GM18870 (cell line): ENCODE results near the gene SASH1.
A peak's percentile ranks its signal among the peaks of the same experiment; 100 is the strongest.

Source experiments
- ATAC-seq: cut with Tn5 transposase; IDR thresholded peaks from one replicate; pipeline ENCODE4 v1.9.1; 2021; ENCODE audit warnings: moderate library complexity; ENCODE audit not compliant: unreplicated experiment

The SASH1 gene

DNA sequence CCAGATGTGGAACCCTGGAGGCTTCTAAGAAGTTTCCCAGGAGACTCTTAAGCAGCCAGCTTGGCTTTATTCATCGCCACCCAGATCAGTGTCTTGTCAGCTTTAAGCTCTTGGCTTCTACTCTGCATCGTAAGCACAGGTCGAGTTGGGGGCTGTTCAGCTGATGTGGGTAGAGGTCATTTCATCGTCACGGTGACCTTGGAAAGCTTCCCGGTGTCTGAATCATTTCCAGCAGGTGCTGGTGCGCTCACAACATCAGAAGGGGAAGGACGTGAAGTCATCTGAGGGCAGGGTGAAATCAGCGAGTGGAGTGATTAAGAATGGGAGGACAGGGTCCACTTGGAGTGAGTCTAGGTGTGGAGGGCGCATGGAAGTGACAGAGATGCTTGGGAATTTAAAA is 112.6 kb downstream of the SASH1 start:
- no peak for ATAC-seq

DNA sequence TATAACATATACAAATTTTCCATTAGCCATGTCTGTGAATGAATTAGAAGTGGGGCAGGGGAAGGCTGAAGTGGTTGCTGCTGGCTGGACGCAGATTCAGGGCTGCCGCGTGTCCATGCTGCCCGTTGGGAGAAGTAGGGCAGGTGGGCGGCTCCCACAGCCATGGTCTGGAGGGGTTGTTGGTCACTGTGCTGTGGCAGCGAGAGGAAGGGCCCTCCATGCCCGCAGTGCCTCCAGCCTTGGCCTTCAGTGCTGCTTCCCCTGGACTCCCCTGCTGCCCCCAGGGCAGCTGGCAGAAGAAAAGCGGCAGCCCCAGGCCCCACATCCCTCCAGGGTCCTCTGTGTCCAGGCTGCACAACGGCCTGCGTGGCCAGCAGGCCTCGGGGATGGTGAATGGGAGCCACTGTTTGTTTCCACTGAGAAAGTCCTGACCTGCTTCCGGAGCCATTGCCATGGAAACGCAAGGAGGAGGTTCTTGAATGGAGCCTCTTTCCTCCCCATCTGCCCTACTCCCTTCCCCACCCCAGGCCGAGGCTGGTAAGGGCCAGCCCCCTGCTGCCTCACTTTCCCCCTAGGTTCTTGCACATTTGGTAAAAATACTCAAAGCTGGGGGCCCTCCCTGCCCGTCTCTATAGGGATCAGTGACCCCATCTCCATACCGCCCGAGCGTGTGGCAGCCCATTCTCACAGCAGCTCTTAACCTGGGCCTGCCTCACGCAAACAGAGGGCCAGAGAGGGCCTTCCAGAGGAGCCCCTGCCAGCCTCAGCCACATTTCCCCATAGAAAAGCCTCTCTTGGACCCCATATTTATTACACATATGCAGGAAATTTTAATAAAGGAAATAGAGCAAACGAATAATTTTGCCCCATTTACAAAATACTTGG is 113.3 kb downstream of the SASH1 start:
- ATAC-seq: no peak

DNA sequence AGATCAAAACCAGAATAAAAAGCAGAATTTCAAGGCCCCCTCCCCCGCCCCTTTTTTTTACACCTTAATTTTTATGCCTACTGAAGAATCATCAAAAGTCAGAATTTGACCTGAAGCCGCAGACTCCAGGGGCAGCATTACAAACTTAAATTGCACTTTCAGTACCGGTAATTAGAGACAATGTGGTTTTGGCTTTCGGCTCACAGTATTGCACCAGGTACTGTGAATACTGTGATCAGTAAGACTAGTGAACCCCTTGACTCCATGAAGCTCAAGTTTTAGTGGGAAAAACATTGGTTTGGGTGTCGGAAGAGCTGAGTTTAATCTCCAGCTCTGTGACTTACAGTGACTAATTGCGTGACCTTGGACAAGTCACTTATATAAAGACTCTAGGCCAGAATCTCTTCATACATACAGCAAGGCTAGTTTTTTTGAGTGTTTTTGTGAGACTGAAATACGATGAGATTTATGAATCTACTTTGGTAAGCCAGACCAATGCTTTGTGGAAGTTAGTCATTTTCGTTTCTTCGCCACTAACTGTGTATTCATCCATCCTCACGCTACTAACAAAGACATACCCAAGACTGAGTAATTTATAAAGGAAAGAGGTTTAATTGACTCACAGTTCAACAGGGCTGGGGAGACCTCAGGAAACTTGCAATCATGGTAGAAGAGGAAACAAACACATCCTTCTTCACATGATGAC is 114.7 kb downstream of the SASH1 start:
- ATAC-seq: no peak

DNA sequence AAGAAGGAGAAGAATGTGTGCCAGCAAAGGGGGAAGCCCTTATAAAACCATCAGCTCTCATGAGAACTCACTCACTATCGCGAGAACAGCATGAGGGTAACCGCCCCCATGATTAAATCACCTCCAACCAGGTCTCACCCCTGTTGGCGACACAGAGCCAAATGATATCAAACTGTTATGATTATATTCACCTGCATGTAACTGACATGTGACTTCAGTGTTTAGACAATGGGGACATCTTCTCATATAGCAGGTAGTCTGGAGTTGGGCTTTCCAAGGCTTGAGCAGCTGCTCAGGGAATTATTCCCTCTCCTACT is 115.2 kb downstream of the SASH1 start:
- no peak for ATAC-seq

DNA sequence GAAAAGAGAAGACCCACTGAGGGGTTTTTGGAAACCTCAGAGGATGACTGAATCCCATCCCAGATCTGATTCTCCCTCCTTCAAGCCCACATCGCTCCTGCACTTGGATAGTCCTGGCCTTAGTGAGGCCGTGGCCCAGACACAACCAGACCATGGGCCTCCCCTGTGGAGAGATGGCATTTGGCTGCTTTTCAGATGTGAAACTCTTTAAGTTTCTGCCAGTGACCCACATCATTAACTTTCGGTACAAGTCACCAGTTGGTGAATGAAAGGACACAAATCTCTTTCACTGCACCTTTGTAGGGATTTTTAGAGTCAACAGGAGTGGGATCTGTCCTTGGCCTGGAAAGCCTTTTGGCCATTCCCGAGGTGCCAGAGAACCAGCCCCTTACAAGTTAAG is 116.6 kb downstream of the SASH1 start:
- no peak for ATAC-seq

DNA sequence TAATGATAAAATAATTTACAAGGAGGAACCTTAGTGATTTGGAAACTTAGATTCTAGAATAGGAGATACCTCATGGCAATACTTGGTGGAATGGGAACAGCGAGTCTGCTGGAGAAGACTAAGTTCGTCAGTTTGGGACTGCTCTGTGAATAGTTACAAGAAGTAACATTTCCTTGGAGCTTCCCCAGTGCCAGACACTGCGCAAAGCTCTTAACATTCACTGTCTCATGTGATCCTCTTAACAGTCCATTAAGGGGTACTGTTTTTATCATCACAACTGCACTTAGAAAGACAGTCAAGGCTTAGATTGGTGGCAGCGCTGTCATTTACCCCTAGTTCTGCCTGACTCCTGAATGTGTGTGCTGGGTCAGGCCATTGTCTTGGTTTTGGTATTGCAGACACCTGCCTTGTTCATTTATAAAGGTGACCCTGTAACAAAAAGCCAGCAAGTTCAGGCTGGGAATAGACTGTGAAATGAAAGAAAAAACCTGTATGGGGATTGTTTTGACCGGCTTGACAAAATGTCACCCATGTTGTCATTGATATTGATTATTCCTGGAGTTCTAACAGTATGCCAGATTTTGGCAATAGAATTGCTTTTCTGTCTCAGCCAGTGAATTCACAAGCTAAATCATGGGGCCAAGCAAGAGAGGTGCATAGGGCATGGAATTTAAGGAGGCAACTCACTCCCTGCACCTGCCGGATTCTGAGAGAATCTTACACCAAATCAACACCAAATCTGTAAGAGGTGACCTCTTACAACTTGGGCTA is 118.4 kb downstream of the SASH1 start:
- no peak for ATAC-seq

DNA sequence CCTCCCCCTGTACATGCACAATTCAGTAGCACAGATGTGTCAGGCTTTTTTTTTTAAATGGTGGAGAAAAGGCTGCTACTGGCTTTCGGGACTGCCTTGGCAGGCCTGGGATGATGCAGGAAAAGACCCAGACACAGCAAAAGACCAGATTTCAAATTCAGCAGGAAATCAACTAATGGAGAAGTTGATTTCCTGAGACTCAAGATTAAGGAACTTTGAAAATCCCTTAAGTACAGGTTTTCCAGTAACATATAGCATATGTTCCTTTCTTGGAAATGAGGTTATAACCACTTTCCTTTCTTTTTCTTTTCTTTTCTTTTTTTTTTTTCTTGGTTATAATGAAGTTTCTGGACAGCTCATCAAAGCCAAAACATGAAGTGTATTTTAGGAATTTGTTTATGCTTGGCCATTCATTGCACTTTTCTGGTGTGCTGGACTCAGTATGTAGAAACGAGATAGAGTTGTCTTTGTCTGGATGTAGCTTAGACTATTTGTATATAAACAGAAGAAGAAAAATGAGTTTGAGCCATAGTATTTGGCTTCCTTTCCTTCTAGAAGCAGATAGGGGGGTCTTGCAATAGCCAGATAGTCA is 119.4 kb downstream of the SASH1 start:
- ATAC-seq: no peak

DNA sequence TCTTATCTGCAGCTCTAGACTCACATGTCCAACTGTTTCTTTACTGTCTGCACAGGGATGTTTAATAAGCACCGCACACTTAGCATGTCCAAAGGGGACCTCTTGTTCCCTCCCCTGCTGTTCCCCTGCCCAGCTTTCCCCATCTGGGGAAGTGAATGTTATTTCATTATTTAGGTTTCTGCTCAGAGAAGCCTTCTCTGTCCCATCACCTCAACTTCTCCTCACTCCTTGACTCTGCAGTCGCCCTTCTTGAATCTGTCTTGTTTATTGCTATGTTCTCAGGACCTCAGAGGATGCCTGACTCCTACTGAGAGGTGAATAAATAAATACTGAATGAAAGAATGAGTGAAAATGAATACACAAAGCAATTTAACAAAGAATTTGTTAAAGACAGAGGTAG is 121.0 kb downstream of the SASH1 start:
- ATAC-seq: no peak

DNA sequence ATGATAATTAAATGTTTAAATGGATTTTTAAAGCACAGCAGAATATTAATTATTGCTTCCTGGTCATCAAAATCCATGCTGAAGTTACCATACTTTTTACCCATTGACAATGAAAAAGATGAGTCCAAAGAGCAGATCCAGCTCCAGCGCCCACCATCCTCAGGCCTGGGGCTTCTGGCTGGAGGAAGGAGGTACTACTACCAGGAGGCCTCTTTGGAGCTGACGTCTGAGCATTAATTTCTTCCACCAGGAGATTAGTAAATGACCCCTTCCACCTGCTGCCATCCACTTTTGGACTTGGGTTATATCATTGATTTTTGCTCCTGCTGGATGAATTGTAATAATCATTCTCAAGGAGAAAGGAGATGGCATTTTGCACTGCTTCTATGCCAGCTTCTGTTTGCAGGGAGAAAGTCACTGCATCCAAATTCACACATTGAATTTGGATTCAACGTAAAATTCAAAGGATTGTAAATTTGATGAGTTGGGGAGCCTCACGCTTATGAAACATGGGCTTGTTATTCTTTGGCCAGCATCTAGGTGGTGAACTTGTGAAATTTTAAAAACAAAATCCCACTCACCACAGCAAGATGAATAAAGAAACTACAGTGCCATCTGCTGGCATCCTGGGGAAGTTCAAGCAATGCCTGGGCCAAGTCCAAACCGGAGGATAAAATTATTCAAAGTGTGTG is 121.8 kb downstream of the SASH1 start:
- ATAC-seq: peak; percentile 83

DNA sequence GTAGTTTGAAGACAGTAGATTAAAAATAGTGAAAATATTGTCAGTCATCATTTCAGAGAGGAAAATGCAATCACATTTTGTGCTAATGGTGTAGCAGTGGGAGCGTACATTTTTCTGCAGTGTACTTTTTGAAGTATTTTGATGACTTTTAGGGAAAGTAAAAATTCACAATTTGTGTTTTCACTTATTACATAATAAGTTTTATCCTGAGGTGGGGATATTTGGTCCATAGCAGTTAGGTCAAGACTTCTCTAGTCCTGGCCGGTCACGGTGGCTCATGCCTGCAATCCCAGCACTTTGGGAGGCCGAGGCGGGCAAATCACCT is 122.3 kb downstream of the SASH1 start:
- ATAC-seq: no peak

DNA sequence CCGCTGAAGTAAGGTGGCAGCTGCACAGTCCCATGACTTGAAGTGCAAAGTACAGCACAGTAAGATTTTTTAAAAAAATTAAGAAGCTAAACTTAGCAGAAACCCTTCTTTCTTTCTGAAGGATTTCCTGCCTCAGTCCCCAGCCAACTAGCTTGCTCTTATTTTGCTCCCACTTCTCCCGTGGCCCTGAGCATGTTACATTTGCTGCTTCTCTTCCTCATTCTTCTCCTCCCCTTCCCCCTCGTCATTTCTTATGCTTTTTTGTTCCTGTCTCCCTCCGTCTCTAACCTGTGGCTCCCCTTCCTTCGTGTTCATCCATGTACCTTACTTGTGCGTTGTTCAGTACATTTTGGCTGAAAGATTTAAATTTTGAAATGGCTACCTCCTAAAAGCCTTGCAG is 123.0 kb downstream of the SASH1 start:
- no peak for ATAC-seq

DNA sequence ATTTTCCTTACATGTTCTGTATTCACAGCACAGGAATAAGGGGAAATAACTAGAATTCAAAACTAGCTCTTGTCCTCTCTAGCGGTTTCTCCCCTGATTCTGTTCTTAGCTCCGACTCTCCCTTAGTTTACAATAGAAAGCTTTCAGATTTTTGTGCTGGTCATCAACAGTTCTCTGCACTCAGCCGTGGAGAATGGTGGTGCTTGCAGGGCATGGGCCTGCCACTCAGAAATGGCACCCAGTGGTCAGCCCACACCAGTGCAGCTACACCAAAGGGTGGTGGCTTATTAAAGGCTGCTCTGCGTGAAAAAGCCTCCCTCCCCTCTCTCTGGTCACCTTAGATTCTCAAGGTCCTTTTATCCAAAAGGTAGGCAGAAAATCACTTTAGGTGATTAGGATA is 123.5 kb downstream of the SASH1 start:
- ATAC-seq: no peak

DNA sequence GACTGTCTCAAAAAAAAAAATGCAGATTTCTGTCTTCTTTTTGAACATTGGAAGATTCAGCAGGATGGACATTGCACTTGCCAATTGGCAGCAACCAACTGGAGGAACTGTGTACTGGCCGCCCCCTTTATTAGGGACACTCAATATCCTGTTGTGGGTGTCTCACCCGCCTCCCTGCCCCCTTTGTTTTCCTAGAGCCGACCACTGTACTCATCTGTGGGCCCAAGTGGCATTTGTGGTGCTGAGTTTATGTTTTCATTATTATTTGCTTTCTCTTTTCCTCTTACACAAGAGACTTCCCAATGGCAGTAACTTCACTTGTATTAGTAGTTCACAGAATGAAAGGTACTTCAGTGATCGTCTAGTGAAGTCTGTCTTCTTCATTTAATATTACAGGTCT is 125.3 kb downstream of the SASH1 start:
- ATAC-seq: no peak

DNA sequence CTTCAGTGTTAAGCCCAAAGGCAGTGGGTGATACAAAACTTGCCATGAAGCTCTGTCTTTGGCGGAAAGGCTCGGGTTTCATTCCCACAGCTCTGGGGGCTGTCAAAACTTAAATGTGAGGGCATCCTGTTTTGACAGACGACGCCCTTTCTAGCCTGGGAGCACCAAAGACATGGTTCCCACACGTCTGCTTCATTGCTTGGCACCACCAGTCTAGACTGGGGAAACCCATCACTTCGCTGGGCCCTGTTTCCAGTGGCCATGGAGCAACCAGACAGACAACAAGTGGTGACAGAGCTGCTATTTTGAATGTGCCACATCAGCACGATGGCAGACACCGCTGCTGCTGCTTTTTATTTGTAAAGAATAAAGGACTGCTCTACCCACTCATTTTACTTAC is 127.5 kb downstream of the SASH1 start:
- no peak for ATAC-seq

DNA sequence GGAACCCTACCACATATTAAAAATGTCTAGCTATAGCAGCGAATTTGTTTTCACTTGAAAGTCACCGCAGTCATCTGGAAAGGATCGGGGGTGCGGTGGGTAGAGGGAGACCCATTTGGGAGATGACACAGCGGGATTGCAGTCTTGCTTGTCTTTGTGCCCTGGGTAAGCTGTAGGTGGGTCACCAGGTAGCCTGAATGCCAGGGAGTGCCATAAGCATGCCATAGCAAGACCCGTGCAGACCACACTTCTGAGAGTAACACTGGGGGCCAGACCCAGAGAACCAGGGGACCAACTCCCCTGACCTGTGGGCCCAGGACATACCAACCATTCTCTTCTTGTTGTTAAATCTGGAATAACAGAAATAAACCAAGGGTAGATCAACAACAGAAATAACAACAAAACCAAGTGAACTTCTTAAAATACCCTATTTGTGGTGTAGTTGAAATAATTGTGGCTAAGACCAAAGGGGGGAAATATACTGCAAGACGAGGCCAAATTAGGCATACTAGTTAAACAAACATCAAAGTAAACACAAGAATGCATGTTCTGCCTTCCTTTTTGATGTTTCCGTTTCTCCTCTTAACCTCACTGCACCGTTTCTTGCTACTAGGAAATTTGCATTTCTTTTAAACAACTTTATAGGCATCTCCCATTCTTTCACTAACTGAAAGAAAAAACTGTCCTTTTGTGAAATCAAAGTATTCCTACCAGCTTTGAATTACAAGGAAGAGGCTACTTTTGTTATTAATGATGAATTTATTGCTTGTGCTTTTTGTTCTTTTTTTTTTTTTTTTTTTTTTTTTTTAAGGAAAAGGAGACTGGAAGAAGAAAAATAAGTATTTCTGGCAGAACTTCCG is 128.2 kb downstream of the SASH1 start:
- no peak for ATAC-seq

DNA sequence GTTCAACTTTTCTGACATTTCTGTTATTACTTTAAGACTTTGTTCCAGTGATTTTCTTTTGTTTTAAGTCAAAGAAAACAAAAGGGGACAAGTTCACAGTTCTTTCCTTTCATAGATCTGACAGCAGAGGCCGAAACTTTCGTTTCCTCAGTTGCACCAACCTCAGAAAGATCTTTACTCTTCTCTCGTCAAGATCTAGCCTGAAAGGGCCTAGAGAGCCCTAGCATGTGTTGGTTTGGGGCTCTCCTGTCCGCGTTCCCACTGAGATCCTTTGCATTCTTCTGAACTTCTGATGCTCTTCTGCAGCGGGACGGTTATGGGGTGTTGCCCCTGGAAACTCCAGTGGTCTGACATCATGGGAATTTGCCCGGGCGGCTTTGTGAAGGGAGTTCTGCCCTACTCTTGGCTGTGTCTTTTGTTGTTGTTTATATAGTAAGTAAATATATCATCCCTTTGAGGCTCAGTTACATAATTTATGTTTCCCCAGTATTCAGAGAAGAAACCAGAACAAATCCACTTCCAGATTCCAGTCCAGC is 129.1 kb downstream of the SASH1 start:
- ATAC-seq: no peak

DNA sequence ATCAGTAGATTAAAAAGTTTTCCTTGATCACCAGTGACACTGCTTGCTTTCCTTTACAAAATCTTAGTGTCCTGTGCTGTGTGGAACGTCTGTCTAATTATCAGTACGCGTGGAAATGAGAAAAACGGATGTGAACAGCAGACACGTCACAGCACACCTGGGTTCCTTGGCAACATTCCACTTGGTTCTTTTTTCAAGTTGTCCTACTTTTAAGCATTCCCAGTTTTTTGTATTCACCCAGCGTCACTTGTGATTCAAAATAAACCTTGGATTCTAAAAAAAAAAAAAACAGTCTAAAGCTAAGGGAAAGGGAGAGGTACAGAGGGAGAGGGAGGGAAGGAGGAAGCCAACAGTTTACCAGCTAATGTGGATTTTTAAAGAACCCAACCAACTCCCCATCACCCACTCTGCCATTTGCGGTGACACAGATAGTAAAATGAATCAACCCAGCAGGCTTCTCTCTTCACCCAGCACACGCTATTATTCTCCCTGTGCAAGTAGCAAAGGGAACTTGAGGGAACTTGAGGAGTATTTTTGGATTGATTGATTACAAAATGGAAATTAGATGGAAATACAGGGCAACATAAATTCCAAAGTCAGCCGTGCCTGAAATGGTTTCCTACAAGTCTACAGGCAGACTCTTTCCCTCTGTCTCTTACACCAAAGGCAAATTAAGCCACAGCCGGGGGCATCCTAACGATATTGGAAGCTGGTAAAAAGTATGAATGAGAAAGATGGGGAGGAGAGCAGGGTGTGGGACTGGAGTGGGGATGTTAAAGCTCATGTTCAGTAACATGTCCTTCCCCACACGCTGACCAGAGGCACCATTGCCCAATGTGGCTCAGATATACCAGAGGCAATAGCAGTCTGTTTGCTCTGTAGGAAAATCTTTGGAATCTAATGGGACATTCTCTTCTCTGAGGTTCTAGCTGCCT is 129.8 kb downstream of the SASH1 start:
- no peak for ATAC-seq

DNA sequence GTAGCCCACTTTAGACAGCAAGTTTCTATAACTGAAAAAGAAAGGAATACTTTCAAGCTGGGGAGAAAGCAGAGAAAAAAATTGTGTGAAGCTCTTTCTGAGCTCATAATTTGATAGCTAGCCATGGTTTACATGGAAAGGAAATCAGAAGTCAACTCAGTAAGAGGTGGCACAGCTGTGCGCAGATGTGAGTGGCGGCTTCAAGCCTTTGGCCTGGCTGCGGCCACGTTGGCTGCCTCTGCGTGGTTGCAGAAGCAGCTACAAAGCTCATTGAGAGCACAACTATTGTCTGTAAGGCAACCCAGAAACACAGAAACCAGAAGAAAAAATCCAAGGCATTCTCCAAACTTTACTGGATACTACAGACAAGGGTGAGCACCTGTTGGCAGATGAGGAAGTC is 136.9 kb downstream of the SASH1 start:
- ATAC-seq: no peak

DNA sequence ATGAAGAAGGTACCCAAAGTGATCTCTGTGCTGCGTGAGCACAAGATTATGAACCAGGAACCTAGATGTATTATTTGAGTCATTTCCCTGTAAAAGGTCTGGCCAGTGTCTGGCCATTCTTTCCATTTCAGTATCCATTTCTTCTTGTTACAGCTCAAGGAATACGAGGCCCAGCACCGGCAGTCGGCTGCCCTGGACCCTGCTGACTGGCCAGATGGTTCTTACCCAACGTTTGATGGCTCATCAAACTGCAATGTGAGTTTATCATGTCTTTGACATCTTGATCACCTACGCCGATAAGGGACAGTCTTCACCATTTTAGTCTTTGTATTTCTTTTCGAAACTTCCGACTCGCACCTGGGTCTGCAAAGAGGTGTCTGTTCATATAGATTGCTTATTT is 144.8 kb downstream of the SASH1 start:
- ATAC-seq: no peak
